NCI-H146 (cell line): Measurements from ENCODE around the gene USP6.
"Not testable (repeated sequence)": the region's sequence is repeated elsewhere in the genome, so short reads cannot be mapped to it uniquely, and the experiment has no call there.

Experiments used
- DNase-seq: peaks from one replicate; lab custom pipeline; 2025; lab: John Stamatoyannopoulos, UW

Gene USP6

DNA sequence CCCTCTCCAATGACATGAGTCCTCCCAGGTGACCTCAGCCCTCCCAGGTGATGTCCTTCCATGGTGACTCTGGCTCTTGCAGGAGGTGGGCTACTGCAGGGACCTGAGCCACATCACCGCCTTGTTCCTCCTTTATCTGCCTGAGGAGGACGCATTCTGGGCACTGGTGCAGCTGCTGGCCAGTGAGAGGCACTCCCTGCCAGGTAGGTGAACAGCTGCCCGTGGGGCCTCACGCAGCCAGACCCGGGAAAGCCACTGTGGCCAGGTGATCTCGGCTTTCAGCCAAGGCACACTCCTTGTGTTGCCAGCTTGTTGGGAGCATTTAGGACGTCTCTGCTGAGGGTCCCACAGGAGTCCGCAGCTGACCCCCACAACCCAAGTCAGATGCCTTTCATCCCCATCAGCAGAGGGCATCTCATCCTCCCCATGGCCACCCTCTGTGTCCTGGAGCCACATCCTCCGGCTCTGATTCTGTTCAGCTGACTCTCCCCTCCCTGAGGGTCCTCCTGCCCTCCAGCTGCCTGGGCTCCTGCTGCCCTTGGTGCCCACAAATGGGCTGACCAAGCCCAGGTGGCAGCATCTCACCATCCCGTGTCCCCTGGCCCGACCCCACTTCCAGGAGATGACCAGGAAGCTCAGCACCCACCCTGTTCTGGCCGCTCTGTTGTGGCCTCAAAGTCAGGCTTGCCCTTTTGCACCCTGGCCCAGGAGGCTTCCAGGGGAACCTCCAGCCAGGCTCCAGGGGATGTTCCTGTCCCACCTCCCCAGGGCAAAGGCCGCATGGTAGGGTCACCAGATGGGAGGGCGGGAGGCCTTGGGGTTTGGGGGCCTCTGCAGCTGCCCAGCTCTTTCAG is 20.1 kb downstream of the USP6 start:
- no peak for DNase-seq

DNA sequence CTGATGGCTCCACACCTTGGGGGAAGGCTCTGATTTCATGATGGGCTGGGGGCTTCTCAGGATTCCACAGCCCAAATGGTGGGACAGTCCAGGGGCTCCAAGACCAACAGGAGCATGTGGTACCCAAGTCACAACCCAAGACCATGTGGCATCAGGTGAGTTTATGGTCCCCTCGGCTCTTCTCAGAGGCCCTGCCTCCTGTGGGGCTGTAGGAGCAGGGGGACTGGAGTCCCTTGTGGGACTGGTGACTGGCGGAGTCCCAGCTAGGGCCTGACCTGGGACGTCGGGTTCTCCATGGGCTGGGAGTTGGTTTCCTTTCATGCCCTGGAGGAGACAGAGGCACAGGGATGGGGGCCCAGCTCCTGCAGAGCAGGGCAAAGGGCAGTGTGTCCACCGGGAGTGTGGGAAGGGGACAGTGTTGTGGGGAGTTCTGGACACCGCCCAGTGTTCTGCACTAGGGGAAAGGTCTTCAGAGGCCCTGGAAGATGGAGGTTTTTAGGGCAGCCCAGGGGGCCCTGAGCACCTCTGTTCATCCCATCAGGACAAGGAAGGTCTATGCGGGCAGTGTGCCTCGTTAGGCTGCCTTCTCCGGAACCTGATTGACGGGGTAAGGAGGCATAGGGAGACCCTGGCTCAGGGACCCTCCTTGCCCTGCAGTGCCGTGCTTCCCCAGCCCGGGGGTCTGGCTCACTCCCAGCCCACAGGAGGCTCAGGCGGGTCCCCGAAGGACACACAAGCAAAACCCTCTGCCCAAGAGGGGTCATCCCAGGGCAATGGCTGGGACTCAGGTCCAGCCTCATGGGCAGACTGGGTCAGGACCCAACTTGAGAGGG is 21.0 kb downstream of the USP6 start:
- DNase-seq = not testable (repeated sequence)

DNA sequence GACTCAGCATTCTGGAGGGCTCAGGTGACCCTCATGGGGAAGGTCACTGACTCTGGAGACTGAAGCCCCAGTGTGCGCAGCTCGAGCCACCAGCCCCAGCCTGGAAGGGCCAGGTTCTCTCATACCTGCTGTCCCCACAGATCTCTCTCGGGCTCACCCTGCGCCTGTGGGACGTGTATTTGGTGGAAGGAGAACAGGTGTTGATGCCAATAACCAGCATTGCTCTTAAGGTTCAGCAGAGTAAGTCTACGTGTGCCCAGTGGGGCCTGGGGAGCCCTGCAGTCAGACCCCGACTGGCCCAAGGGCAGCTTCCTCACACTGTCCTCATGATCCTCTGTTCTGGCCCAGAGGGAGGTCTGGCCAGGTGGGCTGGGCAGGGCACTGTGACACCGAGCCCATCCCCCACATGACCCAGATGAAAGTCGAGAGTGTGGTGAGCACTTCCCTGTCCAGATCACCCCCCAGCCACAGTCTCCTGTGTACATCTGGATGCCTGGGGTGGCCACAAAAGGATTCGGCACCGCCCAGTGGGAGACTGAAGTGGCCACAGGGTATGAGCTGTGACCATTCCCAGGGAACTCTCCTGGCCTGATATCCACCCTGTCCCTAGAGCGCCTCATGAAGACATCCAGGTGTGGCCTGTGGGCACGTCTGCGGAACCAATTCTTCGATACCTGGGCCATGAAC is 21.8 kb downstream of the USP6 start:
- DNase-seq = not testable (repeated sequence)

DNA sequence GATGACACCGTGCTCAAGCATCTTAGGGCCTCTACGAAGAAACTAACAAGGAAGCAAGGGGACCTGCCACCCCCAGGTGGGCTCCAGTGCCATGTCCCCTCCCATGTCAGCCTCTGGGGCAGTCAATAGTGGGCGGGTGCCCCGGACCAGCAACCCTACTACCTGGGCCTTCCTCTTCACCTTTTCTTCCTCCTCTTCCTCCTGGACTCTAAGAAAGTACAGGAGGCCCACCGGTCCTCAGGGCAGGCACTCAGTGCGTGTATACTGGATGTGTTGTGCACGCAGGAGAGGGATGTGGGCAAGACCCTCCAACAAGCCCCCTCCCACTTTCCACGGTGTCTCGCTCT is 22.3 kb downstream of the USP6 start:
- DNase-seq = not testable (repeated sequence)

DNA sequence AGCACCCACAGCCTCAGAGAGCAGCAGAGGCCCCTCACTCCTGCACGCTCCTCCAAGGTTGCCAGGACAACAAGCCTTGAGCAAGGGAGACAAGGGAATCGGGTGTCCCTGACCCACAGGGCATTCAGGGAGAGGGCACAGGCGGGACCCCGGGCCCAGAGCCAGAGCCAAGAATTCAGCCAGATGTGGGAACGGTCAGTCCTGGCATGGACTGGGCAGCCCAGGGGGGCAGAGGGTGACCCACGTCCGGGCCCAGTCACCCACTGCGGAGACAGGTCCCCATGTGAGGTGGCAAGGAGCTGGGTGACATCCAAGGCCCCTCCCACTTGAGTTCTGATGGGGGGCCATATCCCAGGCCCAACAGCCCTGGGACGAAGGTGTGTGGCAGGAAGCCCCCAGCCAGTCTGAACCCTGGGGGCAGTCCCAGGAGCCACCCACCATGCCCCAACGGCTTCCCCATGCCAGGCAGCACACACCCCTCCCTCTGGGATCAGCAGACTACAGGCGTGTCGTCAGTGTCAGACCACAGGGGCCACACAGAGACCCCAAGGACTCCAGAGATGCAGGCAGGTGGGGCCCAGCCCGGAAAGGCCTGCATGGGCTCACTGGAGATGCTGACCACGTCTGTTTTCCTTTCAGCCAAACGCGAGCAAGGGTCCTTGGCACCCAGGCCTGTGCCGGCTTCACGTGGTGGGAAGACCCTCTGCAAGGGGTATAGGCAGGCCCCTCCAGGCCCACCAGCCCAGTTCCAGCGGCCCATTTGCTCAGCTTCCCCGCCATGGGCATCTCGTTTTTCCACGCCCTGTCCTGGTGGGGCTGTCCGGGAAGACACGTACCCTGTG is 23.0 kb downstream of the USP6 start:
- DNase-seq = no peak

DNA sequence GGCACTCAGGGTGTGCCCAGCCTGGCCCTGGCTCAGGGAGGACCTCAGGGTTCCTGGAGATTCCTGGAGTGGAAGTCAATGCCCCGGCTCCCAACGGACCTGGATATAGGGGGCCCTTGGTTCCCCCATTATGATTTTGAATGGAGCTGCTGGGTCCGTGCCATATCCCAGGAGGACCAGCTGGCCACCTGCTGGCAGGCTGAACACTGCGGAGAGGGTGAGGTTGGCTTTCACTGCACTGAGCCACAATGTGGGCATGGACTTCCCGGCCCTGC is 23.6 kb downstream of the USP6 start:
- no peak for DNase-seq

DNA sequence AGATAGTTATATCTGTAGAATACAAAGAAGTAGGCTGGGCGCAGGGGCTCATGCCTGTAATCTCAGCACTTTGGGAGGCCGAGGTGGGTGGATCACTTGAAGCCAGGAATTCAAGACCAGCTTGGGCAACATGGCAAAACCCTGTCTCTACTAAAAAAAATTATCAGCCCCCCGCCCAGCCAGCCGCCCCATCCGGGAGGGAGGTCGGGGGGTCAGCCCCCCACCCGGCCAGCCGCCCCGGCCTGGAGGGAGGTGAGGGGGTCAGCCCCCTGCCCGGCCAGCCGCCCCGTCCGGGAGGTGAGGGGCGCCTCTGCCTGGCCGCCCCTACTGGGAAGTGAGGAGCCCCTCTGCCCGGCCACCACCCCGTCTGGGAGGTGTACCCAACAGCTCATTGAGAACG is 27.0 kb downstream of the USP6 start:
- not testable (repeated sequence) for DNase-seq

DNA sequence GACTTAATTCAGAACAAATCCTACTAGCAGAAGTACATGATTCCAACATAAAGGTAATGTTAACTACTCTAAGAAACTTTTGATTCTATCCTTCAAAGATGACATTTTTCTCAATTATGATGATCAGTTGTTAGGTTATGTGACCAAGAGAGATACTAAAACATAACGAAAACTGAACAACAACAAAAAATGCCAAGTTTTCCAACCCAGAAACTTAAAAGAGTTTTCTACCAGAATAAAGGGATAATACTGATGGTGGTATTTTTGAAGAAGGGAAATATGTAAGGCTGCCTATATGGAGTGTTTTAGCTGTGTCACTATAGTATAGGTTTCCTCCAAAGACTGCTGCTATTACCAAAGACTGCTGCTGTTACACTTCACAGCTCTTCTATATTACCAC is 30.3 kb downstream of the USP6 start:
- not testable (repeated sequence) for DNase-seq

DNA sequence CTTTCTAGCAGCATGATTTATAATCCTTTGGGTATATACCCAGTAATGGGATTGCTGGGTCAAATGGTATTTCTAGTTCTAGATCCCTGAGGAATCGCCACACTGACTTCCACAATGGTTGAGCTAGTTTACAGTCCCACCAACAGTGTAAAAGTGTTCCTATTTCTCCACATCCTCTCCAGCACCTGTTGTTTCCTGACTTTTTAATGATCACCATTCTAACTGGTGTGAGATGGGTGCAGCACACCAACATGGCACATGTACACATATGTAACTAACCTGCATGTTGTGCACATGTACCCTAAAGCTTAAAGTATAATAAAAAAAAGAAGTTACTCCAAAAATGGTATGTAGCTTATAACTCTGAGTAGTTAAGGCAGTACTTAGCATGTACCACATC is 44.9 kb downstream of the USP6 start:
- DNase-seq = not testable (repeated sequence)

DNA sequence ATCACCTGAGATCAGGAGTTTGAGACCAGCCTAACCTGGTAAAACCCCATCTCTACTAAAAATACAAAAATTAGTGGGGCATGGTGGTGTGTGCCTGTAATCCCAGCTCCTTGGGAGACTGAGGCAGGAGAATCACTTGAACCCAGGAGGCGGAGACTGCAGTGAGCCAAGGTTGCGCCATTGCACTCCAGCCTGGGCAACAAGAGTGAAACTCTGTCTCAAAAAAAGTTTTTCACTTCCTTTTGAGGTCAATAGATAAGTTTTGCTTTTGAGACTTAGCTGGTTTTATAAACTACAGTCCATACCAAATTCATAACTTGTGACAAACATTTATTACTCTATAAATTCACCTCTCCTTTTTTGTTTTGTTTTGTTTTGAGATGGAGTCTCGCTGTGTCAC is 46.0 kb downstream of the USP6 start:
- DNase-seq = not testable (repeated sequence)

DNA sequence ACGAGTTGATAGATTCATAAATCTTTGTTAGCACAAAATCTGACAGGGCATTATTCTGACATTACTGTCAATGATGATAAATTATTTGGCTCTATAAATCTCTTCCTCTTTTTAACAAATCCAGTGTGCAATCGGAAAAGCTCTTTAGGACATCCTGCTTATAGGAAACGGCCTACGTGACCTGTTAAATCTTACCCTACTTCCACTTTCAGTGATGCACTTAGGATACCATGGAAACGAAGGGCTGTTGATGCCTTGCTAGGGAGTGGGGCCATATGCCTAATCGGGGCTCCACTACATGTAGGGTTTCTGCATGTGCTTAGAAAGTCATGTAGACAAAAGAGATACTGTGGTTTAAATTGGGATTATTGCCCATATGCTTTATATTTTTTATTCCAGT is 48.6 kb downstream of the USP6 start:
- DNase-seq = no peak

DNA sequence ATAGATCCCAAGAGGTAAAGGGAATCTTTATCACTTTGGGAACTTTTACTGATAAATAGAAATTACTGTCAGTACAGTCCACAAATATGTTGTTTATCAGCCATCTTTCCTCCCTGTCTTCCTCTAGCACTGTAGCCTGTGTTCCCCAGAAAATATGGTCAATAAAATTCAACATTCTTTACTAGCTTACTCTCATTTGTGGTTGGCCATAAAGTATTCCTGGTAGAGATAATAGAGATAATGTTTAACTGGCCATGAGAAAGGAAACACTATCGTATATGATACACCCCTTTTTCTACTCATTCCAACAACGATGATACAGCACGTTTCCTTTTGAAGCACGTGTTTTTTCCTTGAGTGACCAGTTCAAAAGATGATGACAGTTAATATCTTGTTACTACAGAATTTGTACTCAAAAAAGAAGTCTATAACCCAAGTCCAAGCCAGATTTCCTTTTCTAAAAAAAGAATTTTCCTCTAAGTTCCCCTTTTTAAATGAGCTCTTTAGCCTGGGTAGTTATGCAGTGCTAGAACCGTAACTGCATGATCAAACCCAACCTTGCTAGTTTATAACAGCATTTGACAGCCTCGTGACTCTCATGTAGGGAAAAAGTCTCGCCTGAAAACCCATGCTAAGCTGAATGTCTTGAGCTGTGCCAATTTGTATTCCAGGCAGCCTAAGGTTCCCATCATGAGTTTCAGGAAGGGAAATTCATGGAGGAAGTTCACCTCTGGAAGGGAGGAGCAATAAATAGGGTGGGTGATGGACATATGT is 50.1 kb downstream of the USP6 start:
- not testable (repeated sequence) for DNase-seq

DNA sequence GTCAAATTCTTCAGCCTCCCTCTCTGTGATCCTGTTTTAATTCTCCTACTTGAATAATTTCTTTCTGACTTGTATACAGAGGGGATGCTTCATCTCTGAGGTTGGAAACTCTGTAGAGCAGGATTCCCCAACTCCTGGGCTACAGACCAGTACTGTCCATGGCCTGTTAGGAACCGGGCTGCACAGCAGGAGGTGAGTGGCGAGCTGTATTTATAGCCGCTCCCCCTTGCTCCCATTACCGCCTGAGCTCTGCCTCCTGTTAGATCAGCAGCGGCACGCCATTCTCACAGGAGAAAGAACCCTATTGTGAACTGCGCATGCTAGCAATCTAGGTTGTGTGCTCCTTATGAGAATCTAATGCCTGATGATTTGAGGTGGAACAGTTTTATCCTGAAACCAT is 59.2 kb downstream of the USP6 start:
- DNase-seq = not testable (repeated sequence)

DNA sequence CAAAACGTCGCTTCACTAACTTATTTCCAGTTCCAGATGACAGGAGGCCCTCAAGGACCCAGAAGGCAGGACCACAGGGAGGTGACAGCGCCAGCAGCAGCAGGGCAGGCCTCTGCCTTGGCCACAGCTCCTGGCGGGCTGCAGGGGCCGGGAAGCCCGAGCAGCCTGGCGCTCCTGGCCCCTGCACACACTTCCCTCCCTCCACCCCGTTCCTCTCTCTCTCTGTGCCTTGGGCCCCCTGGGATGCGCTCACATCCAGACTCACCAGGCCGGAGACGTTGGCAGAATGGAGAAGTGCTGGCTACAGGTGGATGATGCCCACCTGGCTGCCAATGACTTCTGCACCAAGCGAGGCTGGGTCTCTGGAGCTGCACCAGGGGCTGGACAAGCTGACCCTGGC is 63.2 kb downstream of the USP6 start:
- no peak for DNase-seq

DNA sequence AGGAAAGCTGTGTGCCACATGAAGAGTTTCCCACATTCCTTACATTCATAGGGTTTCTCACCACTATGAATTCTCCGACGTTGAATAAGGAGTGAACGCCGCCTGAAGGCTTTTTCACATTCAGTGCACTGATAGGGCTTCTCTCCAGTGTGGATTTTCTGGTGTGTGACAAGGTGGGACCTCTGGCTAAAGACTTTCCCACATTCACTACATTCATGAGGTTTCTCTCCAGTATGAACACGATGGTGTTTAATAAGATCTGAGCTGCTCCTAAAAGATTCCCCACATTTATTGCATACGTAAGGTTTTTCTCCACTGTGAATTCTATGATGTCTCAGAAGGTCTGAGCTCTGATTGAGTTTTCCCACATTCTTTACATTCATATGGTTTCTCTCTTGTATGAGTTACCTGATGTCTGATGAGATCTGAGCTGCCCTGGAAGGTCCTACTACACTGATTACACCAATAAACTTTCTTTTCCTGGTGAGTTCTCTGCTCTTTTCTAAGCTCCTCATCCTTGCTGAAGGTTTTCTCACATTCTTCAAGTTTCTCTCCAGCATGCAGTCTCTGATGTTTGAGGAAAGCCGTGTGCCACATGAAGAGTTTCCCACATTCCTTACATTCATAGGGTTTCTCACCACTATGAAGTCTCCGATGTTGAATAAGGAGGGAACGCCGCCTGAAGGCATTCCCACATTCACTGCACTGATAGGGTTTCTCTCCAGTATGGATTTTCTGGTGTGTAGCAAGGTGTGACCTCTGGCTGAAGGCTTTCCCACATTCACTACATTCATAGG is 65.9 kb downstream of the USP6 start:
- no peak for DNase-seq

DNA sequence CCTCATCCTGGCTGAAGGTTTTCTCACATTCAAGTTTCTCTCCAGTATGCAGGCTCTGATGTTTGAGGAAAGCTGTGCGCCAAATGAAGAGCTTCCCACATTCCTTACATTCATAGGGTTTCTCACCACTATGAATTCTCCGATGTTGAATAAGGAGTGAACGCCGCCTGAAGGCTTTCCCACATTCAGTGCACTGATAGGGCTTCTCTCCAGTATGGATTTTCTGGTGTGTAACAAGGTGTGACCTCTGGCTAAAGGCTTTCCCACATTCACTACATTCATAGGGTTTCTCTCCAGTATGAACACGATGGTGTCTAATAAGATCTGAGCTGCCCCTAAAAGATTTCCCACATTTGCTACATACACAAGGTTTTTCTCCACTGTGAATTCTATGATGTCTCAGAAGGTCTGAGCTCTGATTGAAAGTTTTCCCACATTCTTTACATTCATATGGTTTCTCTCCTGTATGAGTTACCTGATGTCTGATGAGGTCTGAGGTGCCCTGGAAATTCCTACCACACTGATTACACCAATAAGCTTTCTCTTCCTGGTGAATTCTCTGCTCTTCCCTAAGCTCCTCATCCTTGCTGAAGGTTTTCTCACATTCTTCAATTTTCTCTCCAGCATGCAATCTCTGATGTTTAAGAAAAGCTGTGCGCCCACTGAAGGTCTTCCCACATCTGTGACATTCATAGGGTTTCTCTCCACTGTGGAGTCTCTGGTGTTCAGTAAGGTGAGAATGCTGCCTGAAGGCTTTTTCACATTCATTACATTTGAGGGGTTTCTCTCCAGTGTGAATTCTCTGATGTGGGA is 67.0 kb downstream of the USP6 start:
- no peak for DNase-seq

DNA sequence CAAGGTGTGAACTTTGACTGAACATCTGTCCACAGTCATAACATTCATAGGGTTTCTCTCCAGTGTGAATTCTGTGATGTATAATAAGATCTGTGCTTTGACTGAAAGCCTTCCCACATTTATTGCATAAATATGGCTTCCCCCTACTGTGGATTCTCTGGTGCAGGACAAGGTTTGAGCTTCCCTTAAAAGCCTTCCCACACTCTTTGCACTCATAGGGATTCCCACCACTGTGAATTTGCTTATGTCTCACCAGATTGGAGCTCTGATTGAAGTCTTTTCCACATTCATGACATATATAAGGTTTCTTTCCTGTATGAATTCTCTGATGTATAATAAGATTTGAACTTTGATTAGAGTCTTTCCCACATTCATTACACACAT is 67.6 kb downstream of the USP6 start:
- DNase-seq = no peak

DNA sequence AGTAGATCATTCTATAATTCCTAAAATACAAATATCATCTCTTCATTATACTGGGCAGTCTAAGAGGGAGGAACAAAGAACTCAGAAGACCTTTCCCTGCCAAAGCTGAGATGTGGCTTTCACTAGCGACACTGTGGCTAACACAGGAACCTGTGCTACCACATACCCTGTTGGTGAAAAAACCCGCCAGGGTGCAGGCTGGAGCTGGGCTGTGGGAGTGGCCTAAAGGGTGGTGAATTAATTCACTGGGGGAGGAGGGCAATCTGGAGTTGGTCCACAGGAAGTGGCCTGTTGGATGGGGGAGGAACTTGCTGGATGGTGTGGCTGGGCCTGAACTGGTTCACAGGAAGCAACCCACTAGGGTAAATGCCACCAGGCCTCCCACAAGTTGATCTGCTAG is 68.5 kb downstream of the USP6 start:
- DNase-seq = no peak

DNA sequence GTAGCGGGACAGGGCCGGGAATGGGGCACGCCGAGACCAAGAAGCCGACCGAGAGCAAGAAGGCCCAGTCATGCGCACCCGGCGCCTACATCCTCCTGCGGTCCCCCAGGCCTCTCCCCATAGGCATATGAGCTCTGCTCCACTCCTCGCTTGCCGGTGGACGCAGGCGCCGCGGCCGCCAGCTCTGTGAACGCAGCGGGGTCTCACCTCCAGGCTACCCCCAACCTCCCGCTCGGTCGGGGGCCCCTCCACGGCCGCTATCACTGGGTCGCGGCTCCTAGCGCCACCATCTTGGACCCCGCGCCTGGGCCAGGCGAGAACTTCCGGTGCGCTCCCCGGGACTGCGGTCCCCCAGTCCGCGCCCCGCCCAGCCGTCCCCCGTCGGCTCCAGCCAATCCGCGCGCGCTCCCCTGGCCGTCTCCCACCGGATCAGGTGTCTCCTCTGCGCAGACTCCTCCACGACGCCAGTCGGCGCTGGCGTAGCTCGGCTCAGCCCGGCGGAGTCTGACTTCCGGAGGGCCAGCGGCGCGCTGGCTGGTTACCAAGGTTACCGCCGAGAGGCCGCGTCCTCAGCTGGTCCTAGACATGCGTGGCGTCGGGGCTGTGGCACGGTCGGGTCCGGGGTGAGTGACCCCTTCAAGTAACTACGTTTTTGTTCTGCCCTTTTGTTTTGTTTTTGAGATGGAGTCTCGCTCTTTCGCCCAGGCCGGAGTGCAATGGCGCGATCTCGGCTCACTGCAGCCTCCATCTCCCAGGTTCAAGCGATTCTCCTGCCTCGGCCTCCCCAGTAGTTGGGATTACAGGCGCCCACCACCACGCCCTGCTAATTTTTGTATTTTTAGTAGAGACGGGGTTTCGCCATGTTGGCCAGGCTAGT is 75.9 kb downstream of the USP6 start, which contains the start of gene ZNF594:
TSS of gene ZNF594 (minus strand) at position 328 of the 877 bp plus-strand sequence. CDS start 7,612 bp downstream, outside the sequence.
- peak; percentile 97 for DNase-seq
